Right hindlimb (tissue), 1 donor: ENCODE results near the gene COBLL1.

Source experiments
- DNase-seq: peaks from one replicate; pipeline ENCODE4 v3.0.0-alpha.2; 2018

Gene COBLL1

GRCh38 chr2:164816046-164816445, 25.6 kb downstream of the COBLL1 start:
- DNase-seq, result no peak

GRCh38 chr2:164815071-164815793, 26.4 kb downstream of the COBLL1 start:
- DNase-seq, result no peak

- no peak for DNase-seq
These were observed 28.1 kb downstream of the COBLL1 start for GRCh38 chr2:164813535-164813934.

DNA sequence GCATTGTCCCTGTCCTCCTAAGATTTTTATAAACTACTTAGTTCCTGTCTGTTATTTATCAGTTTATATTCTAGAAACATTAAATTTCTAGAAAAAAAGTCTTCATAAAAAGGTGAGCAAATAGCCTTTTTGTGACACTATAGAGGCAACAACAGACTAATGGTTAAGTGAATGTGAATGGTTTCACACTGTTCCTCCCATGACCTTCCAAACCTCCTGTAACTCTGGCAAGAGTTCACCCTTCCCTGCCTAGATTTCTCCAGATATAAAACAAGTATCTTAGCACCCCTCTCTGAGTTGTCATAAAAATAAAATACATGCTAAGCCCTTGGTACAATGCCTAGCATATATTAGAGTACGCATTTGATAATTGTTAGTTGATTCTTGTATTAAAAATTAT, 29.2 kb downstream of the COBLL1 start:
- DNase-seq, result no peak

- no peak for DNase-seq
These were observed 29.8 kb downstream of the COBLL1 start for GRCh38 chr2:164811819-164812218.

DNA sequence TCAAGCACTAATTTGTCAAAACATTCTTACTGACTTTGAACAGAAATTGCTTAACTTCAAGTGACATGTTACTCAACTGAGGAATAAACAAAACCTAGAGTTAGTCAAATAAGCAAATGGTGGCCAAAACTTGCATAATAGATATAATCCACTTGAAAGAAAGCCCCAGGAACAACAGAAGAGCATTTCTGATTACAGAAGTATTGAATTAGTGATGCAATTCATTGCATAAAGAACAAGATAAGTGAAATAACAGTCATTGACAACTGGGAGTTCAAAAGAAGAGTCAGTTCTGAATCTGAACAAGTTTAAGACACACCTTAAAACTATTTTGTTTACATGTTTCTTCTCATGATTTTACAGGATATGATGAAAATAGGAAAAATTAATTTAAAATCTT, 30.8 kb downstream of the COBLL1 start:
- no peak for DNase-seq

DNA sequence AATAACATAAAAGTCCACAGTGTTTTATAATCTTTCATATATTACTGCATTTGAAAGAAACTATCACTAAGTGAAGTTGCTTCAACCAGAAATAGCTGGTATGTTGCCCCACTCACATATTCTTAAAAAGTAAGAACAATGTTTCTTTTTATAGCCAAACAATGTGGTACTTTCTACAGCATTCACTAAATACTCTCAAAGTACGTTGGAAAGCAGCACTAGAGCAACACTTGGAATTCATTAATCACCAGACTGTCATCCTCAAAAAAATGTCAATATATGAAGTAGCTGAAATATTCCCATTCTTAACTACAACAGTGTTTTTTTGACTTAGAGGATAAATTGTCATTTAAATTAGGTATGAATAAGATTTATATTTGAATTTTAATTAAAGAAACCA, 32.8 kb downstream of the COBLL1 start:
- DNase-seq, result no peak

DNA sequence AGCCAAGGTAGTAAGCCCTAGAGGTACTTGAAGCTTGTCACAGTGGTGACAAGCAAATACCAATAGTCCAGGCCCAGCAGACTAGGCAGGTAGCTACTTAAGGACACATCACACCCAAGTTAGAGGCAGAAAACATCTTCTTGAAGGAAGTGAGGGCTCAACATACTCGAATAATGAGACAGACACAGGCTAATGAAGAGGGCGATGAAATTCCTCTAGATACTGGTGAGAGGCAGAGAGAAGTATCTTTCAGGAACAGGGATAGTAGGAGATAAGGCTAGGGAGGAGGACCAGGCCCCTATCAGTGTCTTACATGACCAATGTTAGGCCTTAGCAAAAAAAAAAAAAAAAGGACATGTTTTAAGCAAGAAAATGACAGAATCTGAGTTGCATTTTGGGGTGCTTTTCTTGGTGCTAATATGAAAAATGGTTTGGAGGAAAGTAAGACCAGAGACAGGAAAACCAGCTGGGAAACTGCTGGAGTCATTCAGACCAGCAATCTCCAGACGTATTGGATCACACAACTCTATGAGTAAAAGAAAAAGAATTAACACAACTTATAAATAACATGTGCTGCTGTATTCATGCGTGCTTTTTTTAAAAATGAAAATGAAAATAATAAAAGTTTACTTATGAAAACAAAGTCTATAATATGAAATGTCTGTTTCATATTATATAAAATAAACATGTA, 37.7 kb downstream of the COBLL1 start:
- no peak for DNase-seq

GRCh38 chr2:164802095-164802707, 39.4 kb downstream of the COBLL1 start:
- no peak for DNase-seq

GRCh38 chr2:164800572-164800971, 41.1 kb downstream of the COBLL1 start:
- DNase-seq, result no peak

DNA sequence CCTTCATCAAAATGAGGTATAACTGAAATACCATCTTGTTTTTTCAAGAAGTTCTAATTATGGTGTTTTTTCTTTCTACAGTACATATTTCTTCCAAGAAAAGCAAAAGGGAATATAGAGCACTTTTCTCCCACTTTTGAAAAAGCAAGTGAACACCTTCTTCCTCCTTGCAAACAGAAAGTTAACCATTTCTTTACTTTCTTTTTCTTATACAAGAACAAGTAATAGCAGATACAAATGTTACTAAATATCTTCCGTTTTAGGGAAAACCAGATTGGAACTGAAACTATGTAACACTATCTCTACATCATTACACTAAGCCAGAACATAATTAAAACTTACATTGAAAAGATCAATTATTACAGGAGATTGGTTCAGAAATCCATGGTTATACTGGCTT, 44.0 kb downstream of the COBLL1 start:
- no peak for DNase-seq

- no peak for DNase-seq
These were observed 44.6 kb downstream of the COBLL1 start for GRCh38 chr2:164796999-164797398.

- no peak for DNase-seq
These were observed 47.0 kb downstream of the COBLL1 start for GRCh38 chr2:164794432-164795231.

- DNase-seq, result no peak
These were observed 47.6 kb downstream of the COBLL1 start for GRCh38 chr2:164794016-164794415.

DNA sequence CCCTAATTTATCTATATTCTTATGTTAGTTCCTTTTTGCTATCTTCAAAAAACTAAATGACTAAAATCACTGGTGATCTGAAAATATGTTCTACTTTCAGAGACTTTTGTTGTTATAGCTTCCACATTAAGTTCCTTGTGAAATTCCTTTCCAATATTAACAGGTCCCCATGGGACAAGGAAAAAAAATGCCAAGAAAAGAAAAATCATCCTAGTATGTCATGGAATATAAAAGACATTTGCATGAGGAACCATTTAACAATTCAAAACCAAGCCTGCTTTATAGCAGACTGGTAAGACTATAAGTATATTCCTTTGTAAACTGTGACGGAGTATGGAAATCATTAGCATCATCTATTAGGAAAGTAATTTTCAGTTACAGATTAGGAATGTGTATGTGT, 48.1 kb downstream of the COBLL1 start:
- DNase-seq, result no peak

DNA sequence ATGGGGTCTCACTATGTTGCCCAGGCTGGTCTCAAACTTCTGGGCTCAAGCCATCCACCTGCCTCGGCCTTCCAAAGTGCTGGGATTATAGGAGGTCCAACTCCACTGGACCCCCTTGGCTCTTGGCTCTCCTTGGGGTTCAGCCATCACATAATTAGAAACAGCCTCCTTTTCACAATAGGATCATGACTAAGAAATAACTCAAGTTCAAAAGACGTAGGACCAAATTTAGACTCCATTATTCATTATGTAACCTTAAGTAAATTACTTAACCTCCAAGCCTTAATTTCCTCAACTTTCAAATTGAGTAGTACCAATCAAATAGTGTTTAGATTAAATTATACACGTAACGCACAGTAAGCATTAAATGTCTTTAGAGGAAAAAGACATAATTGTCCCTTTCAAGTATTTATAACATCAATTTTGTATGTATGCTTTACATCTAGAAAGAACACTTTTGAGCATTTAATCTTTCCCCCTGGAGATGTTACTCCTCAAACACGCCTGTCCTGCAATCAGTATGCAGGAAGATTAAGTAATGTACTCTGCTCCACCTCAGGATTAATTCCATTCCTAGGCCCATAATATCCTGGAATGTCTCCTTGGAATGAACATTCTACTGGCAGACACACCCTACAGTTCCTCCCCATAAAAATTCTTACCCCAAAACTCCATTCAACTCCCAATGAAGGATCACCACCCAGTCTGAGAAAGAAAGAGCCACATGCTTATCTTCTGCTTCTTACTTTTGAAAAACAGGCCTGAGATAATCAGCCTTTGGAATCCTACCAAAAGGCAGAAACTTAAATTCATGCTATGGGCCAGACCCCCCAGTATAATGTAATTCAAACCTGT, 49.1 kb downstream of the COBLL1 start:
- no peak for DNase-seq

- no peak for DNase-seq
These were observed 51.7 kb downstream of the COBLL1 start for GRCh38 chr2:164789968-164790367.

DNA sequence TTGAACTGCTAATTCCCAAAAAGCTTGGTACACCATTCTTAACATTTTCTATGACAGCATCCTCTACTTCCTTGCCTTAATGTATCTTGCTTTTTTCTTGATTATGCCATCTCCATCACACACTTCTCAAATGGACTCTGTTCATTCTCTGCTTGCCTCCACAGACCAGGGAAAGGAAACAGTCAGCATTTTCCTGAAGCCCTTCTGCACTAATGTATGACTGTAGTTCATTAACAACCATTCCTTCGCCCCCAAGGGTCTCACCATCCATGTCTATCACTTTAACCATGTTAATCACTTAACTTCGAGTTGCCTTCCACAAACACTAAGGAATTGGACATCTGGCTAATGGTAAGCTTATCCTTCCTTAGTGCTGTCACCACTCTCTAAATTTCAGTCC, 54.8 kb downstream of the COBLL1 start:
- DNase-seq, result no peak

DNA sequence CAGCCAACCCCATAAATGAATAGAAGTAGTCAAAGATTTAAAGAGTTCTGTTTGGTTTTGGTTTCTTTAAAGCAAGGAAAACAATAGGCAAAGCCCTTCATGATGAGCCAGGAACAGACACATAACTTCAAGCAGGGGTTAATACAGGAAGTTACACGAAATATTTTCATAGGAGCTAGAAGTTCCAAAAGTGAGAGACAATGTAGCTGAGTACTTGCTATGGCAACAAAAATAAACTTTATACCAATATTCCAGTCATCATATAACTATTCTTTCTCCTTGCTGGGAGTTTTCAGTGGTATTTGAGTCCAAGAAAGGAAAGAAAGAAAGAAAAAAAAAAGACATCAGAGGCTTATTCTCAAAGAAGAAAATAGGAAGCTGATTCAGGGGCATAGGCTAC, 56.2 kb downstream of the COBLL1 start:
- no peak for DNase-seq

DNA sequence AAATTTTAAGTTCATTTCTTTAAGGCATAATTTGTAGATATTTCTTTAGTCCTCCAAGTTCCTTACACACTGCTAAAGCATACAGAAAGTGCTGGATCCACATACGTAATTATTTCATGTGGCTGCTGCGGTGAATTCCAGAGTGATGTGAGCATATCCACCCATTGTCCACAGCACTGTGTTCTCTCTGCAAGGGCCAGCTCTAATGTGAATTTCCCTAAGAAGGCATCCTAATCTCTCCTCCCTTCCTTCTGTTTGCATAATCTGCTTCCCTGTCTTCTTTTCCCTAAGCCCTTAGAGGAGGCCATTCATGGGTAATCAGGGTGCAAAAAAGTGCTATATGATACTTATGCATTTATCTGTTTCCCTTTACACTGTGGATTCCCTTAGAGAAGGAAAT, 57.2 kb downstream of the COBLL1 start:
- DNase-seq, result peak; percentile 27

- no peak for DNase-seq
These were observed 59.3 kb downstream of the COBLL1 start for GRCh38 chr2:164782323-164782722.

DNA sequence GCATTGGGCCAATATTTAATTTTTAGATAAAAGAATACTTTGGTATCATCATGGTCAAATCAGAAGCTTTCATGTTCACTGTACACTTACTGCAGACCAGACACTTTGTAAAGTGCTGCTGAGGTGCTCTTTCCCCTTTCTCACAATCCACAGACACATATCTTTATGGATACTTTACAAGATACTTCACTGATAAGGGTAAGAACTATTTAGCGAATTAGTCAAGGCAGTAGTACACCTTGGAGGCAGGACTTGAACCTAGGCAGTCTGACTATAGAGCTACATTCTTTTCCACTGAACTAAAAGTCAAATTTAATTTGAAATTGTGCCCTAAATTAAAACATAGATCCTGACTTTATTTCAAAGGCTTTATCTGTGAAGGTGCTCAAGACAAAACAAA, 60.2 kb downstream of the COBLL1 start:
- no peak for DNase-seq
